ENCODE measurements around the gene SPEN. TPM values are rescaled to one million over a fixed set of nuclear protein-coding genes. Genes with fewer than 3 reads are reported as not detected.

The SPEN gene
- total RNA-seq, 1 donor from 2014 or later: 54.7 TPM

DNA sequence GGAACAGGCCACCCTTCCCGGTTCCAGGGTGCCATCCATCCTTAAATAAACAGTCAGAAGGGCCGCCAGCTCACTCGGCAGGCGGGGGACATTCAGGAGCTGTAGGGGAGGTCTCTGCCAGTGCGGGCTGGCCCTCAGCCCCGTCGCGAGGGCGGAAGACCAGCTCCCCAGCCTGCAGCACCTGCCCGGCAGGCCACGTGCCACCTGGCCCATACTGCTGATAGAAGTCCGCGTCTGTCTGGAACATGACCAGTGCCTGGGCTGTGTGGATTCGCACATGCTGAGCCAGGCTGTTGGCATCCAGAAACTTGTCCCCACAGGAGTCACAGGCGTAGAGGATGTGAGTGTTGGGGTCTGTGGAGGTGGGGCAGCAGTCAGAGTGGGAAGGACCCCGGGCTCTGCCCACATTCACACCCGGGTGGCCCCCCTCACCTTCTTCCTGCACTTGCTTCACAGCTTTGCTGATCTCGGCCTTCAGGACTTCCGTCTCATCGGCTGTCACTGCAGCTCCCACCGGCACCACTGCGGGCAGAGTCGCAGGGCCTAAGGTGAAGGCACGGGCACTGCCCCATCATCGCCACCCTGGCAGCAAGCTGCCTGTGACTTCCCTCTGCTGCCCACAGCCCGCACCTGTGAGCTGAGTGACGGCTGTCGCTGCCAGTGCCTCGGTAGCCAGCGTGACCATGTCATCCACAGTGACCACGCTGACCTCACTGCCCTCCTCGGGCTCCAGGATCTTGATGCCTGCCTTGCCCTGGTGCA is 94.6 kb downstream of the SPEN start:
- Histone ChIP-seq H3K4me1 (peaks cover 24% of the 10 kb centered on the region), H3K27me3 (ENCODE audit: low read depth) (no peaks in the 10 kb centered on the region), H3K4me3 (no peak overlapping the region), H3K36me3 (peaks cover 100% of the 10 kb centered on the region), H3K27ac (no peak overlapping the region), H3K9me3 (no peaks in the 10 kb centered on the region)
- TF ChIP-seq, protein P1, sequence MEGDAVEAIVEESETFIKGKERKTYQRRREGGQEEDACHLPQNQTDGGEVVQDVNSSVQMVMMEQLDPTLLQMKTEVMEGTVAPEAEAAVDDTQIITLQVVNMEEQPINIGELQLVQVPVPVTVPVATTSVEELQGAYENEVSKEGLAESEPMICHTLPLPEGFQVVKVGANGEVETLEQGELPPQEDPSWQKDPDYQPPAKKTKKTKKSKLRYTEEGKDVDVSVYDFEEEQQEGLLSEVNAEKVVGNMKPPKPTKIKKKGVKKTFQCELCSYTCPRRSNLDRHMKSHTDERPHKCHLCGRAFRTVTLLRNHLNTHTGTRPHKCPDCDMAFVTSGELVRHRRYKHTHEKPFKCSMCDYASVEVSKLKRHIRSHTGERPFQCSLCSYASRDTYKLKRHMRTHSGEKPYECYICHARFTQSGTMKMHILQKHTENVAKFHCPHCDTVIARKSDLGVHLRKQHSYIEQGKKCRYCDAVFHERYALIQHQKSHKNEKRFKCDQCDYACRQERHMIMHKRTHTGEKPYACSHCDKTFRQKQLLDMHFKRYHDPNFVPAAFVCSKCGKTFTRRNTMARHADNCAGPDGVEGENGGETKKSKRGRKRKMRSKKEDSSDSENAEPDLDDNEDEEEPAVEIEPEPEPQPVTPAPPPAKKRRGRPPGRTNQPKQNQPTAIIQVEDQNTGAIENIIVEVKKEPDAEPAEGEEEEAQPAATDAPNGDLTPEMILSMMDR (IDR thresholded peaks at IDR 0.05): no peak
- no peak for DNase-seq
- no peak for ATAC-seq
- intact Hi-C loops (cut with DNase I): no loop called here

DNA sequence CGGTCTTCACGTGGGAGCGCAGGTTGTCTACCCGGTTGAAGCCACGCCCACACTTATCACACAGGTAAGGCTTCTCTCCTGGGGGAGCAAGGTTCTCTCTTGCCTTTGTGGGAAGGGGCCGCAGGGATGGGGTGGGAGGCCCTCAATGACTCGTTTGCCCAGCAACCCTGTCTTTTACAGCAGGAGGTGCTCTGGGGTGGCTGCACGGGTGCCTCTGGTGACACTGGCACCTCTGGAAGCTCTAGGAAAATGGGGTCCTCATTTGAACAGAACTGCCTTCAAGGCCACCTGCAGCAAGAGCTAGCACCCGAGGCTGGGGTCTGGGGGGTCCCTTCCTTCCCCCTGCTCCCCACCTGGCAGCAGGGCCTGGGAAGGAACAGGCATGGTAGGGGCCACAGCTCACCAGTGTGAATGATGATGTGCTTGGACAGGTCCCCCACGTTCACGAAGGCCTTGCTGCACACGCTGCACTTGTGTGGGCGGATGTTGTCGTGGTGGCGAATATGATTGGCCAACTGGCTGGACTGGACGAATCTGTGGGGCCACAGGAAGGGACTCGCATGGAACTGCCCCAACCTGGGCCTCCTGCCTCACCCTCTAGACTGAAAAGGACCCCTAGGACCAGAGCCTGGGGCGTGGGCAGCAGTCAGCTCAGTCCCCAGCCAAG is 95.3 kb downstream of the SPEN start:
- Histone ChIP-seq H3K4me3 (no peak overlapping the region), H3K27me3 (ENCODE audit: low read depth) (no peaks in the 10 kb centered on the region), H3K27ac (no peak overlapping the region), H3K4me1 (peaks cover 23% of the 10 kb centered on the region), H3K9me3 (no peaks in the 10 kb centered on the region), H3K36me3 (peaks cover 100% of the 10 kb centered on the region)
- ATAC-seq (no peak), DNase-seq (no peak)
- intact Hi-C loops (cut with DNase I): no loop called here
- TF ChIP-seq, protein P1 (IDR thresholded peaks at IDR 0.05): no peak

DNA sequence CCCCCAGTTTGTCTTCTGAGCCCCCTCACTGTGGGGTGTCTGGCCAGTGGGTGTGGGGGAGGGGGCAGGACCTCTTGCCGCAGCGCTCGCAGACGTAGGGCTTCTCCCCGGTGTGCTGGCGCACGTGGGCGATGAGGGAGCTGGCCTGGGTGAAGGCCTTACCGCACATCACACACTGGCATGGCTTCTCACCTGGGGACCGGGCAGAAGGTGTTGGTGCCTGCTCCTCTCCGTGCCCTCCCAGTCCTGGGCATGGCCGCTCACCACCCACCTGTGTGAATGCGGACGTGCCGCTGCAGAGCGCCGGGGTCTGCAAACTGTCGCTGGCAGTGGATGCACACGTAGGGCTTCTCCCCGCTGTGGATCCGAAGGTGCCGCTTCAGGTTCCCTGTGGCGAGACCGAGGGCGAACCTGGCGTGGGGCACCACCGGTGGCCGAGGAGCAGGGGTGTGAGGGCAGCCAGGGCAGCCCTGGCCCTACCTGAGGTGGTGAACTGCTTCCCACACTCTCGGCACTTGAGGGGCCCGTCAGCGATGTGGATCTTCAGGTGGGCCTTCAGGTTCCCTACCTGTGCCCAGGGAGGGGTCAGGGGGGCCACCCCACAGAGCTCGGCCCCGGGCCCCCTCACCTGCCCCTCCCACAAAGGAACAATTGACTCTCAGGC is 96.0 kb downstream of the SPEN start:
- Histone ChIP-seq H3K4me3 (no peak overlapping the region), H3K27me3 (ENCODE audit: low read depth) (no peaks in the 10 kb centered on the region), H3K9me3 (no peaks in the 10 kb centered on the region), H3K4me1 (peaks cover 23% of the 10 kb centered on the region), H3K36me3 (peaks cover 99% of the 10 kb centered on the region), H3K27ac (no peak overlapping the region)
- no peak for ATAC-seq
- intact Hi-C loops (cut with DNase I): no loop called here
- TF ChIP-seq, protein P1 (IDR thresholded peaks at IDR 0.05): no peak
- DNase-seq: no peak

DNA sequence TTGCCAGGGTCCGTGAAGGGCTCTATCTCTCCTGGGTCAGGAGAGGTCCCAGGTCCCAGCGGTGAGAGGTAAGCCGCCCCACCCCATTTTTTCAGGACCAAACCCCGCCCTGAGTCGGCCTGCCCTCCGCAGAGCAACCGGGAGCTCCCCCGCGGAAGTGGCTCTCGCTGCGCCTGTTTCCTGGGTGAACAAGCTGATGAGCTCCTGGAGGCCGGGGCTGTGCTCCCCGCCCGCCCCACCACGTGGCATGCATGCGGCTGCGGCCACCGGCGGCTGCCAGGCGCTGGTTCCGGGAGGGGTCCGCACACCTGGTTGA is 96.4 kb downstream of the SPEN start:
- peaks cover 23% of the 10 kb centered on the region for H3K4me1 ChIP-seq
- DNase-seq: no peak
- intact Hi-C loops (cut with DNase I): no loop called here
- H3K4me3 ChIP-seq: no peak overlapping the region
- no peaks in the 10 kb centered on the region for H3K9me3 ChIP-seq
- no peaks in the 10 kb centered on the region for H3K27me3 ChIP-seq (ENCODE audit: low read depth)
- H3K36me3 ChIP-seq: peaks cover 94% of the 10 kb centered on the region
- no peak overlapping the region for H3K27ac ChIP-seq
- TF ChIP-seq, protein P1 (IDR thresholded peaks at IDR 0.05): no peak
- no peak for ATAC-seq

DNA sequence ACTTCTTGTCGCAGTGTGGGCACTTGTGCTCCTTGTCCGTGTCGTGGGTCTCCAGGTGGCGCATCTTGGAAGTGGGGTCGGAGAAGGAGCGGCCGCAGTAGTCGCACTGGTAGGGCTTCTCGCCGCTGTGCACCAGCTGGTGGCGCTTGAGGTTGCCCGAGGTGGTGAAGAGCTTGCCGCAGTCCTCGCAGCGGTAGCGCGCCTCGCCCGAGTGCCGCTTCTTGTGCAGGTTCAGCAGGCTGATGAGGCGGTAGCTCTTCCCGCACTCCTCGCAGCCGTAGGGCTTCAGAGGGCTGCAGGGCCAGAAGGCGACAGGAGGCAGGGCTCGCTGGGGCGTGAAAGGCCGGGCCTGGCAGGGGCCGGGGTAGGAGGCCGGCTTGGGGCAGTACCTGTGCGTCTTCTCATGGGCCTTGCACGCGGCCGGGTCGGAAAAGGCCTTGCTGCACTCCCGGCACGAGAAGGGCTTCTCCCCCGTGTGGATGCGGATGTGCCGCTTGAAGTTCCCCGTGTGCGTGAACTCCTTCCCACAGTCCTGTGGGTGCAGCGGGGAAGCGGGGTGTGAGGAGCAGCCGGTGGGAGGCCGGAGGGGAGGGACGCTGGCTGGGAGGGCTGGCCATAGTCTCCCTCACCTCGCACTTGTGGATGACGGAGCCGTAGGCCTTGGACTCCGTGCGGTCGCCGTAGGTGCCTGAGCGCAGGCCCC is 97.0 kb downstream of the SPEN start:
- H3K27me3 ChIP-seq (ENCODE audit: low read depth): no peaks in the 10 kb centered on the region
- intact Hi-C loops (cut with DNase I): no loop called here
- TF ChIP-seq, protein P1 (IDR thresholded peaks at IDR 0.05): no peak
- H3K9me3 ChIP-seq: no peaks in the 10 kb centered on the region
- no peak for DNase-seq
- no peak overlapping the region for H3K4me3 ChIP-seq
- H3K27ac ChIP-seq: no peak overlapping the region
- peaks cover 23% of the 10 kb centered on the region for H3K4me1 ChIP-seq
- ATAC-seq: no peak
- peaks cover 89% of the 10 kb centered on the region for H3K36me3 ChIP-seq

Data from lower lobe of right lung (tissue), 2 donors.